GM08714 (cell line): ENCODE data around the gene KRTAP5-5.
"Not testable (repeated sequence)": the region's sequence is repeated elsewhere in the genome, so short reads cannot be mapped to it uniquely, and the experiment has no call there.

Experiments
- H3K4me3 ChIP-seq: fragments of 200-500 bp; sonication (Bioruptor generic); 2 replicates; pipeline ENCODE4 v1.5.1; 2014; ENCODE audit warnings: mild to moderate bottlenecking, low read length, inconsistent platforms
- ZNF274 ChIP-seq: IDR thresholded peaks from 2 replicates; pipeline ENCODE4 v1.6.1; 2012; ENCODE audit warnings: mild to moderate bottlenecking, low read depth, low read length

The KRTAP5-5 gene

DNA sequence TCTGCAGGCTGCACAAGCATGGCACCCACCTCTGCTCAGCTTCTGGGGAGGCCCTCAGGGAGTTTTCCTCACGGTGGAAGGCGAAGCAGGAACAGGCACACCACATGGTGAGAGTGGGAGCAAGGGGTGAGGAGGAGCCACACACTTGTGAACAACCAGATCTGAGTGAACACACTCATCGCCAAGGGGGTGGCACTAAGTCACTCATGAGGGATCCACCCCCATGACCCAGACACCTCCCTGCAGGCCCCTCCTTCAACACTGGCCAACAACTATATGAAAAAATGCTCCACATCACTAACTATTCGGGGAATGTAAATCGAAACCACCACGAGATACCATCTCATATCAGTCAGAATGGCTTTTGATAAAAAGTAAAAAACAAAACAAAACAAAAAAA lies 30.8 kb upstream of the KRTAP5-5 start:
- no peak overlapping the region for H3K4me3 ChIP-seq
- TF ChIP-seq ZNF274: no peak

DNA sequence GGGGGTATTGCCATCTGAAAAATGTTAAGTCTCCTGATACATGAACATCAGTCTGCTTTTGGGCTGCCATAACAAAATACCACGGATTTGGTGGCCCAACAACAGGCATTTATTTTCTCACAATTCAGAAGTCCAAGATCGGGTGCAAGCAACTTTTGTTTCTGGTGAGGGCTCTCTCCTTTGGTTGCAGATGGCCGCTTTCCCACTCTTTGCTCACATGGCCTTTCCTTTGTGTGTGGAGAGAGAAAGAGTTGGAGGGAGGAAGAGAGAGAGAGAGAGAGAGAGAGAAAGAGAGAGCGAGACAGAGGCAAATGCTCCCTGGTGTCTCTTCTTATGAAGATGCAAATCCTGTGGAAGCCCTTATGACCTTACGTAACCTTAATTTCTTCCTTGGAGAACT lies 28.9 kb upstream of the KRTAP5-5 start:
- TF ChIP-seq ZNF274: no peak
- no peak overlapping the region for H3K4me3 ChIP-seq

DNA sequence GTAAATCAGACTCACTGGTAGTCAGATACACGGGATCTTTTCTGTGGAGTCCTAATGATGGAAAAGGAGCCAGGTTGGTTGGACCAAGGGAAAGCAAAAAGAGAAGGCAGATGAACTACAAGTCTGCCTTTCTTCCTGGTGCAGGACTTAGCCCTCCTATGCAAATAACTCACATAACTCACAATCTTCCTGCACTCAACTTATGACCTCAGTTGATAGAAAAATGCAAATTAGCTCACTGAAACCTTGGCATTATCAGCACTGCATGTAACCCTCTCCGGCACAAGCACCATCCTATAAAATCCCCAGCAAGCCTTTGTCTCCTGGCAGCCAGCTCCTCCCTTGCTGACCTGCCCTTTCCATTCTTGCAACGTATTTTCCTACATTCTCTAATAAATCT lies 27.9 kb upstream of the KRTAP5-5 start:
- H3K4me3 ChIP-seq: not testable (repeated sequence)

DNA sequence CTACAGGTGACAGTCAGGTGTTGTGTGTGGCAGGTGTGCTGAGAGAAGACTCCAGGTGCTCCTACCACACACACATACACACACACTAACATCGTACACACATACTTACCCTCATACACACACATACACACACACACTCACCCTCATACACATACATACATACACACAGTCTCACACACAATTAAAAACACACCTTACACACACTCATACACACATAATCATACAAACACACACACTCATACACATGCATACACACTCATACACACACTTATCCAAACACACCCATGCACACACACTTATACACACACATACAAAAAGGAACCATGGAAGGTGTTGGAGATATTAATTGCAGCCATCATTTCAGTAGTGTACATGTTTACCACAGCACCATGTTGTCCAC lies 25.9 kb upstream of the KRTAP5-5 start:
- TF ChIP-seq ZNF274: no peak
- no peak overlapping the region for H3K4me3 ChIP-seq

DNA sequence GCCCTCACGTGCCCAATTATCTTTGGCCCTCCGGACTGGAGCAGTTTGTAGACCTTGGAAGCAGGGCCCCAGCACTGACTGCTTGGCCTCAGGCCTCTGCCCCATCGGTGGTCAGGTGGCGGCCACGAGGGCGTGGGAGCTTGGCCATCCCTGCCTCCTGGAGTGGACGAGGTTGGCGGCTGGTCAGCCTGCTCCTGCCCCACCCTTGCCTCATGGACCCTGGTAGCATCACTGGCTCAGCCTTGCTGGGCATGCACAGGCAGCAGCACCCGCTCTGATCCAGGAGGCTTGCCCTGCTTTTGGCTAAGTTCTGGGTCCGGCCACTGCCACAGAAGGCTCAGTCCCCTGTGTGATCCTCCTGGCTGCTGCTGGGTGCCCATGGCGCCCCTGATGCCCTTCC lies 25.4 kb upstream of the KRTAP5-5 start:
- H3K4me3 ChIP-seq: no peak overlapping the region
- TF ChIP-seq ZNF274: no peak

DNA sequence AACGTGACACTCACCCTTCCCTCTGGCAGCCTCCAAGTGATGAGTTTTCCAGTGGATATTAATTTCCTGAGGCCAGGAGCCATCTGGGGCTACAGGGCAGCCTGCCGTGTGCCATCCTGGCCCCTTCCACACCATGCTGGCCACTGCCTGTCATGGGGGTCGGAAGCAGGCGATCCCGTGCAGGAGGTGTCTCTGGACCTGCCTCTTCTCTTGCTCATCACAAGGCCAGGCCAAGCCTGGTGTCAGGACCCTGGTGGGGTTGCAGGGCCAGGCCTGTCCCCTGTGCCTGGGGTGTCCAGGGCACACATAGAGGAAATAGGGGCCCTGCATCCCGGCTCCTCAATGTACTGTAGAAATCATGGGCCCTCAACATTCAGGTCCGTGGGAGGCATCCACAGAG lies 24.9 kb upstream of the KRTAP5-5 start:
- no peak overlapping the region for H3K4me3 ChIP-seq
- TF ChIP-seq ZNF274: no peak

DNA sequence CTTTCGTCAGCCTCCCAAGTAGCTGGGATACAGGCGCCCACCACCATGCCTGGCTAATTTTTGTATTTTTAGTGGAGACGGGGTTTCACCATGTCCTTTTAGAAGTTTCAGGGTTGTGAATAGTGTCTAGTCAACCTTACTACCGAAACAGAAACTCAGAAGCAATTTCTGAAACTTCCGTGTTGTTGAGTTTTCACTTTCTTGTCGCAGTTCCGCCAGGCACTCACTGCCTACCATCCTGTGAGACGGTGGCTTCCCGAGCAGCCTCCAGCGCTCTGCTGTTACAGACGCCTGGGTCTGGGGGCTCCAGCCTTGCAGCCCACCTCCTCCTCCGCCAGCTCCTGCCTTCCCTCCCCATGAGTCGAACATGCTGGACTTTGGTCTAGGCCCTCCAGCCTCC lies 23.7 kb upstream of the KRTAP5-5 start:
- not testable (repeated sequence) for H3K4me3 ChIP-seq

DNA sequence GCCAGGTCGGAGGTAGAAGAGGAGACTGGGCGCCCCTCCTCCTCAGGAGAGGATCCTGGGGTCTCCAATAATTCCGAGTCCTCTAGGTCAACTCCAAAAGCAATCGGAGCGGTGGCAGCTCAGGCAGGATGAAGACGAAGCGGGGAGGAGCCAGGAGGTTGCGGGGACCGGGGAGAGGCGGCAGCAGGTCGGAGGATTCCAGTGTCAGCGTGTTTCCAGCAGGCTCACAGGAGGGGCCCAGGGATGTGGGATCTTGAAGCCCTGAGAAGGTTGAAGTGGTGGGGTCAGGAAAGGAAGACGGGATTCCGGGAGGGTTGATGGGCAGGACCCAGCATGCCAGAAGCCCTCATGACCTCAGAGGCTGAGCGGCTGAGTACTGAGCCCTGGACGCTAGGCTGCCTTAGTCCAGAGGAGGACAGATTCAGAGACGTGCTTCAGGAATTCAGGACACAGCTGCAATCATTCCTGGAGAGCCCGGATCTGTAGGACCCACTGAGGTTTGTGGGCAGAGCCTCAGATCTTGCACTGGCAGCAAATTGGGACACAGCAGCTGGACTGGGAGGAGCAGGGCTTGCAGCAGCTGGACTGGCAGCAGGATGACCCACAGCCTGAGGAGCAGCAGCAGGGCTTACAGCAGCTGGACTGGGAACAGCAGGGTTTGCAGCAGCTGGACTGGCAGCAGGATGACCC lies 22.3 kb upstream of the KRTAP5-5 start:
- not testable (repeated sequence) for H3K4me3 ChIP-seq

DNA sequence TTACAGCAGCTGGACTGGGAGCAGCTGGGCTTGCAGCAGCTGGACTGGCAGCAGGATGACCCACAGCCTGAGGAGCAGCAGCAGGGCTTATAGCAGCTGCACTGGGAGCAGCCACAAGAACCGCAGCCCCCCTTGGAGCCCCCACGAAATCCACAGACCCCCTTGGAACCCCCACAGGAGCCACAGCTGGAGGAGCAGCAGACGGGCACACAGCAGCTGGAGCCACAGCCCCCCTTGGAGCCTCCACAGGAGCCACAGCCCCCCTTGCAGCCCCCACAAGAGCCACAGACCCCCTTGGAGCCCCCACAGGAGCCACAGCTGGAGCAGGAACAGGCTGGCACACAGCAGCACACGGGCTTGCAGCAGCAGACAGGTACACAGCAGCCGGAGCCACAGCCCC lies 21.7 kb upstream of the KRTAP5-5 start:
- H3K4me3 ChIP-seq: not testable (repeated sequence)

DNA sequence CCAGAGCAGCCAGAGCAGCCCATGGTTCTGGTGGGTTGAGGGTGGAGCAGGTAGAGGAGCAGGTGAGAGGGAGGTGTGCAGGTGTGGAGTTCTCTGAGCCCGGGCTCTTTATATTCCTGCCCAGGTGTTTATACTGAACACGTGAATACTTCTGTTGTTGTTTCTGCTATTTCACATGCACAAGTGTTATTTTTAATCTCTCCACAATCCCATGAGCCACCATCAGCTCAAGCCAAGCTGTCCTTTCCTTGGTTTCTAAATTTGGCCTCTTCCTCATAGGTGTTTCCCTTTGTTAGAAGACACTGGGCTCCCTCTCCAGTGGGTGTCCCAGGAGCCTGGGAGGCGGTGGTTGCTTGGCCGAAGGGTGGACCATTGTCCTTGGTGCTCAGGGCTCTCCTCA lies 21.2 kb upstream of the KRTAP5-5 start, which contains the start of gene KRTAP5-3:
Gene KRTAP5-3, minus strand, starts transcription at position 101 of the 400 bp plus-strand sequence. Its CDS starts 78 bp downstream, at position 23.
- TF ChIP-seq ZNF274: no peak
- no peak within 1 kb of the TSS for H3K4me3 ChIP-seq

DNA sequence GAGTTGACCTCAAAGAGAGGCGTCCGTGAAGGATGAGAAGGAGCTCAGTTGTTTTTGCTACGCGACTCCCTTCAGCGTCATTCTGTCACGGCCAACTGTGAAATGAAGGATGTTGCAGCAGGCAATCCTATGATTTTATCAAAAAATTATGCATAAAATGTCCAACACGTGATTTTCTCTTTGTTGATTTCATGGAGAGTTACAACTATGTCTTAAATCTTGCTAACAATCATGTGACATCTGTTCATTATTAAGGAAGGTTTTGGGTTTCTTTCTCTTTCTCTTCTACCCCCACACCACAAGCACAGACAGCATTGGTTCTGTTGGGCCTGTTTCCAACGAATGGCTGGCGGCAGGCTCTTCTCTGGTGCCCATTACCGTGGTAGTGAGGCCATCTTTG lies 11.3 kb upstream of the KRTAP5-5 start:
- TF ChIP-seq ZNF274: no peak
- H3K4me3 ChIP-seq: no peak overlapping the region

DNA sequence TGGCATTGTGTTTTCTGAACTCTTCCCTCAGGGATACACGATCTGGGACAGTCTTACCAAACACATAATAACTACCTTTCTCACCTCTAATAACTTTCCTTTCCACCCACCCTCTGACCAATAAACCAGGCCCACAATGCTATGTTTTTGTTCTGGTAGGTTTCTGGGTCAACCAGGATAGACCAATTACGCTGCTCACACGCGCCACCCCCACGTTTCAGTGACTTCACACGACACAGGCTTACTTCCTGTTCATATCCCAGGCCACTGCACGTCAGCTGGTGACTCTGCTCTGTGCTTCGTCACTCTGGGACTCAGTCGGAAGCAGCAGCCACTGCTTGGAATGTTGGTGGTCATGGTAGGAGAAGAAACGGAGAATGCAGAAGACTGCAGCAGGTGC lies 10.1 kb upstream of the KRTAP5-5 start:
- no peak overlapping the region for H3K4me3 ChIP-seq
- no peak for TF ChIP-seq ZNF274

DNA sequence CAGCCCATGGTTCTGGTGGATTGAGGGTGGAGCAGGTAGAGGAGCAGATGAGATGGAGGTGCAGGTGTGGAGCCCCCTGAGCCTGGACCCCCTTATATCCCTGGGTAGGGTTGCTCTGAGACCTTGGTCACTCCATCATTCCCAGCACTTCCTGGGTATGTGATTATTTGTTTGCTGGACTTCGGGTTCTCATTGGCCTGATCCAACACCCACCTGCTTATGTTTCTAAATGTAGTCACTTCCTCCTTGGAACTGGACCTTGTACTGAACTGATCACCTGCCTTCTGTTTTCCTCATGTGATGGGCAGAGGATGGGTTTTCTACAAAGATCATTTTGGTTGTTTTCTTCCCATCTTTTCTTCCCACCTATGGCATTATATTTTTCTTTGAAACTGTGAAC lies 7.5 kb upstream of the KRTAP5-5 start, which contains the start of gene KRTAP5-4:
Gene KRTAP5-4, minus strand, starts transcription at position 53 of the 400 bp plus-strand sequence. Its CDS starts 45 bp downstream, at position 8.
- TF ChIP-seq ZNF274: no peak
- H3K4me3 ChIP-seq: no peak within 1 kb of the TSS

DNA sequence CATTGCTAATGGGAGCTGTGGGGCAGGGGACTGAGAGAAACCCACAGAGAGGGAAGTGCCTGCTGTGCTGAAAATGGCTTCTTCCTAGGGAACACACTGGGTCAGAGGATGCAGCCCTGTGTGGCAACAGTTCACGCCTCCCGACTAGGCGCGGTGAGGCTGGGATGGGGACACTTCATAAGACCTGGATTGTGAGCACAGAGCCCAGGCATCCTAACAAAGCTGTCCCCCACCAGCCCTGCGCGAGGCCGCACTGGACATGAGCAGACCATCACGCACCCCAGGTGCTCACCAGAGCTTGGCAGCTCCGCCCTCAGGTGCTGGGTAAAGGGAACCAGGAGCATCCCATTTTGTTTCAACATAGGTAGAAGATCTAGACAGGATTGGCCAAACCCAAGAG lies 5.9 kb upstream of the KRTAP5-5 start:
- no peak for TF ChIP-seq ZNF274
- no peak overlapping the region for H3K4me3 ChIP-seq

DNA sequence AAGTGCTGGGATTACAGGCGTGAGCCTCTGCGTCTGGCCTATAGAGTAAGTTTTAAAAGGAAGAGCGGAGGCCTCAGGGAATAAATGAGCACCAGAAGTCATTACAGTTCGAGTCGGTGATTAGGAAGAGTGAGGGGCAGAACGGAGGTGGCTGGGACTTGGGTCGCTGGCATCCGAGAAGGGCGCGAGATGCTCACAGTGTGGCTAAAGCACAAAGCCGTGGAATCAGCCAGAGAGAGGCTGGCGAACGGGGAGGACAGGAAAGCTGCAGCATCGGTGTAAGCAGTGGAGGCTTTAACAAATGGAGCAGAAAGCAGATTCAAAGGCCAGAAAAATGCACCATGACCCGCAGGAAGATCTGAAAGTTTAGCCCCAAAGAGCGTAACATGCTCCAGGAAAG lies 5.0 kb upstream of the KRTAP5-5 start:
- TF ChIP-seq ZNF274: no peak
- no peak overlapping the region for H3K4me3 ChIP-seq

DNA sequence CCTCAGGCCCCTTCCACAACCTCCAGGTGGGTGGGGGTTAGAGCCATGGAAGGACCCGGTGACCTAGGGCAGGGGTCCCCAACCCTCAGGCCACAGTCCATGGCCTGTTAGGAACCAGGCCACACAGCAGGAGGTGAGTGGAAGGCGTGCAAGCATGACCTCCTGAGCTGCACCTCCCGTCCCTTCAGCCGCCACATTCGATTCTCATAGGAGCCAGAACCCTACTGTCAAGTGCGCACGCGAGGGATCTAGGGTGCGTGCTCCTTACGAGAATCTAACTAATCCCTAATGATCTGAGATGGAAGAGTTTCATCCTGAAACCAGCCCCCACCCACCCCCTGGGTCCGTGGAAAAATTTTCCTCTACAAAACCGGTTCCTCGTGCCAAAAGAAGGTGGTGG lies 4.0 kb upstream of the KRTAP5-5 start:
- TF ChIP-seq ZNF274: no peak
- no peak overlapping the region for H3K4me3 ChIP-seq
